GM21381 (cell line): ENCODE data around the gene LIN54.

ENCODE experiments used
- ATAC-seq: cut with Tn5 transposase; IDR thresholded peaks from one replicate; pipeline ENCODE4 v1.9.1; 2021; ENCODE audit warnings: mild to moderate bottlenecking, moderate library complexity; ENCODE audit not compliant: unreplicated experiment

The LIN54 gene

GRCh38 chr4:82896755-82897154, 113.9 kb downstream of the LIN54 start:
- ATAC-seq, result no peak

DNA sequence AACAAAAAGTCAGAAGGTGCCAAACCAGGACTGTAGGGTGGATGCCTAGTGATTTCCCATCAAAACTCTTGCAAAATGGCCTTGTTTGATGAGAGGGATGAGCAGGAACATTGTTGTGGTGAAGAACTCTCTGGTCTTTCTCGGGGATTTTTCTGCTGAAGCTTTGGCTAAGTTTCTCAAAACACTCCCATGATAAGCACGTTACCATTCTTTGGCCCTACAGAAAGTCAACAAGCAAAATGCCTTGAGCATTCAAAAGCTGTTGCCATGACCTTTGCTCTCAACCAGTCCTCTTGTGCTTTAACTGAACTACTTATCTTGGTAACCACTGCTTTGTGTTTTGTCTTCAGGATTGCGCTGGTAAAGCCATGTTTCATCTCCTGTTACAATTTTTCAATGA, 116.7 kb downstream of the LIN54 start:
- ATAC-seq, result no peak

GRCh38 chr4:82892467-82892802, 118.2 kb downstream of the LIN54 start:
- no peak for ATAC-seq

- ATAC-seq, result peak; percentile 0
Observed at GRCh38 chr4:82891707-82892466, 118.7 kb downstream of the LIN54 start.

- ATAC-seq, result peak; percentile 95
Observed at GRCh38 chr4:82890901-82891706, 119.5 kb downstream of the LIN54 start, which contains the start of gene SEC31A. Gene SEC31A (minus strand): TSS chr4:82891153. CDS start chr4:82881936, 9,217 bp downstream.

DNA sequence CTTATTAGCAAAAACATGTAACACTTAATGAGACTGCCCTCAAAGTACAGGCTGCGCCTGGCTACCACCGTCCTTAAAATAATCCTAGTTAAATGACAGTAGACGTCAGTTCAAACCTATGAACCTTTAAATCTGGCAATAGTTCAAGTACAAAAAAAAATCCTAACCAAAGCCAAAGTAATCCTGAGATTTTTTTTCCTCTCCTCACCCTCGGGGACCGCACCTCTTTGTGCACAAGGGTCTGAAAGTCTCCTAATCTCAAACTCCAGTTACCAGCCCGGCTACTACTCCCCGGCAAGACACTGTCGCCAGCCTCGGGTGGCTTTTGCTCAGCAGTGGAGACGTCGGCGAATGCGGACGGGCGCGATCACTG, 120.1 kb downstream of the LIN54 start:
- no peak for ATAC-seq

GRCh38 chr4:82889287-82889686, 121.3 kb downstream of the LIN54 start:
- no peak for ATAC-seq

DNA sequence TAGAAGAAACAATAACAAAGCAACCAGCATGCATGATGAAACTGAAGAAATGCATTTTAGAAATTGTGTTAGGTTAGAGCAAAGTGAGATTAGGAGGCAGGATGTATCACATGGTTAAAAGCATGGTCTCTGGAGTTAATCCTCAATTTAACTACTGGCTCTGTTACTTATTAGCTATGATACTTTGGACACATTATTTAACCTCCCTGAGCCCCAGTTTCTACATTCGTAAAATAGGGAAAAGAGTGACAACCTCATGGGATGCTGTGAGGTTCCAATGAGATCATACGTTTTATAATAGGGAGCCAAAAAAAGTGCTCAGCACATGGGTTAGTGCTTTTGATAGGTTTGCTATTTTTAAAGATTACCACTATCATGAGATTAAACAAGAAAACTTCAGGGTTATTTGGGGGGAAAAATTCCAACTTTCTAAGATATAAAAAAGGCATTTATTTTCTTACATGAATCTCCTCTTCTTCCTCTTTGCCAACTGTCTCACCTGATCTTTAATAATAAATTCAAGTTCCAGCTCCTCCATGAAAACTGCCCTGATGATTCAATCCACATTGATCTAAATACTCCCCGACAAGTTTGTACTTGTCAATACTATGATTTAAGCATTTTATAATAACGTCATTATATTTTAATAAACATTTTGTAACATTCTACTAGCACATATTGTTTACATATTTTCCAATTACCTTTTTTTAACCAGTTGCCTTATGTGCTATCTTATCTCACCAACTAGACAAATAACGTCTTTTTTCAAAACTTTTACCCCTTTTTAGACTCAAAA, 124.3 kb downstream of the LIN54 start:
- no peak for ATAC-seq

- ATAC-seq, result no peak
Observed at GRCh38 chr4:82885410-82885809, 125.2 kb downstream of the LIN54 start.
